HepG2 (cell line): Measurements from ENCODE around the gene SQSTM1. TPM values are rescaled to one million over a fixed set of nuclear protein-coding genes. Genes with fewer than 3 reads are reported as not detected.

Source experiments
- ARID4A ChIP-seq: sonication (generic); formaldehyde crosslinking; IDR thresholded peaks from 2 replicates; pipeline ENCODE4 v1.5.0; 2020; ENCODE audit warnings: mild to moderate bottlenecking, missing genetic modification reagents, borderline replicate concordance
- CENPT ChIP-seq: sonication (generic); formaldehyde crosslinking; IDR thresholded peaks from 2 replicates; pipeline ENCODE4 v1.8.0; 2022; ENCODE audit warnings: low read depth, mild to moderate bottlenecking, moderate library complexity, missing genetic modification reagents
- MLLT10 ChIP-seq: sonication (generic); formaldehyde crosslinking; IDR thresholded peaks from 2 replicates; pipeline ENCODE4 v1.4.0; 2020; ENCODE audit warnings: missing genetic modification reagents
- ZFP36 ChIP-seq: fragments of 150-350 bp; IDR thresholded peaks from 2 replicates; pipeline ENCODE4 v1.6.1; 2018; ENCODE audit warnings: borderline replicate concordance, low read length, low read depth; ENCODE audit not compliant: partially characterized antibody
- ZNF232 ChIP-seq: sonication (generic); formaldehyde crosslinking; IDR thresholded peaks from 2 replicates; pipeline ENCODE4 v1.4.0; 2020; ENCODE audit warnings: missing genetic modification reagents, borderline replicate concordance
- ZNF350 ChIP-seq: sonication (generic); formaldehyde crosslinking; IDR thresholded peaks from 2 replicates; pipeline ENCODE4 v1.4.0; 2020; ENCODE audit warnings: mild to moderate bottlenecking, low read depth, missing genetic modification reagents, borderline replicate concordance
- ZNF556 ChIP-seq: sonication (generic); formaldehyde crosslinking; IDR thresholded peaks from 2 replicates; pipeline ENCODE4 v1.4.0; 2020; ENCODE audit warnings: mild to moderate bottlenecking, missing genetic modification reagents, borderline replicate concordance
- ZNF562 ChIP-seq: sonication (generic); formaldehyde crosslinking; IDR thresholded peaks from 2 replicates; pipeline ENCODE4 v1.8.0; 2022; ENCODE audit warnings: missing genetic modification reagents, borderline replicate concordance
- ZNF777 ChIP-seq: sonication (generic); formaldehyde crosslinking; IDR thresholded peaks from 2 replicates; pipeline ENCODE4 v1.4.0; 2020; ENCODE audit warnings: missing genetic modification reagents
- polyA plus RNA-seq, 8 experiments: library from polyadenylated mRNA; depleted of rRNA in 3 of 8; stranded (reverse) in 7 of 8; unstranded in 1 of 8; fragments of >200 nt; fragmentation: Illumina TruSeq in 4 of 8; extraction: Trizol in 4 of 8; gene quantifications; 2 replicates each; pipeline versions ENCODE4 v1.2.1 to v1.2.3, GENCODE V29; 2011 to 2016; ENCODE audit warnings: low read depth in 4 of 8, missing spikeins in 1 of 8, mixed read lengths in 1 of 8; ENCODE audit not compliant: insufficient read depth in 1 of 8
- total RNA-seq, 5 experiments: library from RNA; depleted of rRNA; stranded (reverse); fragments of >200 nt; fragmentation: Illumina TruSeq; extraction: Trizol; gene quantifications; 2 replicates each; pipeline ENCODE4 v1.2.3, GENCODE V29; 2016; ENCODE audit warnings: low read depth in 1 of 5
- TF ChIP-seq, protein P1 (sequence below): sonication (generic); formaldehyde crosslinking; IDR thresholded peaks from 2 replicates; pipeline ENCODE4 v1.5.1; 2020; ENCODE audit warnings: mild to moderate bottlenecking, missing genetic modification reagents
- TF ChIP-seq, protein P2 (sequence below): IDR thresholded peaks from 2 replicates; pipeline ENCODE4 v1.6.1; 2016; ENCODE audit warnings: low read depth, missing genetic modification reagents, missing compliant biosample characterization
- TF ChIP-seq, protein P3 (sequence below): sonication (generic); formaldehyde crosslinking; conservative IDR thresholded peaks from 2 replicates; pipeline ENCODE4 v1.4.0; 2020; ENCODE audit warnings: missing genetic modification reagents

SQSTM1 gene
- total and polyA plus RNA-seq, 2 of the 13 experiments (the other 11 are each of a cell fraction or from before 2014, with no cell fraction given) = 90.9 to 160 TPM

GRCh38 chr5:179795863-179796833 is 24.6 kb upstream of the SQSTM1 start (continued):
- TF ChIP-seq, protein P1, sequence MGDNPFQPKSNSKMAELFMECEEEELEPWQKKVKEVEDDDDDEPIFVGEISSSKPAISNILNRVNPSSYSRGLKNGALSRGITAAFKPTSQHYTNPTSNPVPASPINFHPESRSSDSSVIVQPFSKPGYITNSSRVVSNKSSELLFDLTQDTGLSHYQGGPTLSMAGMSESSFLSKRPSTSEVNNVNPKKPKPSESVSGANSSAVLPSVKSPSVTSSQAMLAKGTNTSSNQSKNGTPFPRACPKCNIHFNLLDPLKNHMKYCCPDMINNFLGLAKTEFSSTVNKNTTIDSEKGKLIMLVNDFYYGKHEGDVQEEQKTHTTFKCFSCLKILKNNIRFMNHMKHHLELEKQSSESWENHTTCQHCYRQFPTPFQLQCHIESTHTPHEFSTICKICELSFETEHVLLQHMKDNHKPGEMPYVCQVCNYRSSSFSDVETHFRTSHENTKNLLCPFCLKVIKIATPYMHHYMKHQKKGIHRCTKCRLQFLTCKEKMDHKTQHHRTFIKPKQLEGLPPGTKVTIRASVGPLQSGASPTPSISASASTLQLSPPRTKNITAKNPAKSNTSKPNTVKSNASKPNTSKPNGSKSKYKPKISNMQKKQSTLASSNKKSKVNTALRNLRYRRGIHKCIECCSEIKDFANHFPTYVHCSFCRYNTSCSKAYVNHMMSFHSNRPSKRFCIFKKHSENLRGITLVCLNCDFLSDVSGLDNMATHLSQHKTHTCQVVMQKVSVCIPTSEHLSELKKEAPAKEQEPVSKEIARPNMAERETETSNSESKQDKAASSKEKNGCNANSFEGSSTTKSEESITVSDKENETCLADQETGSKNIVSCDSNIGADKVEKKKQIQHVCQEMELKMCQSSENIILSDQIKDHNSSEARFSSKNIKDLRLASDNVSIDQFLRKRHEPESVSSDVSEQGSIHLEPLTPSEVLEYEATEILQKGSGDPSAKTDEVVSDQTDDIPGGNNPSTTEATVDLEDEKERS = no peak
- TF ChIP-seq ZNF350 (CRISPR knock-in tag) (peak; percentile 75; the same call in 1 of the 2 replicates), ARID4A (CRISPR knock-in tag) (peak; percentile 42; the same call in 1 of the 2 replicates), MLLT10 (CRISPR knock-in tag) (no peak), ZFP36 (no peak), ZNF232 (CRISPR knock-in tag) (0 out of 2 replicates have a peak, but pooled peaks have one; percentile 35), CENPT (CRISPR knock-in tag) (0 out of 2 replicates have a peak, but pooled peaks have one; percentile 9), ZNF777 (CRISPR knock-in tag) (peak; percentile 81), ZNF556 (CRISPR knock-in tag) (peak; percentile 40; the same call in 1 of the 2 replicates), ZNF562 (CRISPR knock-in tag) (no peak)
- TF ChIP-seq, protein P2, sequence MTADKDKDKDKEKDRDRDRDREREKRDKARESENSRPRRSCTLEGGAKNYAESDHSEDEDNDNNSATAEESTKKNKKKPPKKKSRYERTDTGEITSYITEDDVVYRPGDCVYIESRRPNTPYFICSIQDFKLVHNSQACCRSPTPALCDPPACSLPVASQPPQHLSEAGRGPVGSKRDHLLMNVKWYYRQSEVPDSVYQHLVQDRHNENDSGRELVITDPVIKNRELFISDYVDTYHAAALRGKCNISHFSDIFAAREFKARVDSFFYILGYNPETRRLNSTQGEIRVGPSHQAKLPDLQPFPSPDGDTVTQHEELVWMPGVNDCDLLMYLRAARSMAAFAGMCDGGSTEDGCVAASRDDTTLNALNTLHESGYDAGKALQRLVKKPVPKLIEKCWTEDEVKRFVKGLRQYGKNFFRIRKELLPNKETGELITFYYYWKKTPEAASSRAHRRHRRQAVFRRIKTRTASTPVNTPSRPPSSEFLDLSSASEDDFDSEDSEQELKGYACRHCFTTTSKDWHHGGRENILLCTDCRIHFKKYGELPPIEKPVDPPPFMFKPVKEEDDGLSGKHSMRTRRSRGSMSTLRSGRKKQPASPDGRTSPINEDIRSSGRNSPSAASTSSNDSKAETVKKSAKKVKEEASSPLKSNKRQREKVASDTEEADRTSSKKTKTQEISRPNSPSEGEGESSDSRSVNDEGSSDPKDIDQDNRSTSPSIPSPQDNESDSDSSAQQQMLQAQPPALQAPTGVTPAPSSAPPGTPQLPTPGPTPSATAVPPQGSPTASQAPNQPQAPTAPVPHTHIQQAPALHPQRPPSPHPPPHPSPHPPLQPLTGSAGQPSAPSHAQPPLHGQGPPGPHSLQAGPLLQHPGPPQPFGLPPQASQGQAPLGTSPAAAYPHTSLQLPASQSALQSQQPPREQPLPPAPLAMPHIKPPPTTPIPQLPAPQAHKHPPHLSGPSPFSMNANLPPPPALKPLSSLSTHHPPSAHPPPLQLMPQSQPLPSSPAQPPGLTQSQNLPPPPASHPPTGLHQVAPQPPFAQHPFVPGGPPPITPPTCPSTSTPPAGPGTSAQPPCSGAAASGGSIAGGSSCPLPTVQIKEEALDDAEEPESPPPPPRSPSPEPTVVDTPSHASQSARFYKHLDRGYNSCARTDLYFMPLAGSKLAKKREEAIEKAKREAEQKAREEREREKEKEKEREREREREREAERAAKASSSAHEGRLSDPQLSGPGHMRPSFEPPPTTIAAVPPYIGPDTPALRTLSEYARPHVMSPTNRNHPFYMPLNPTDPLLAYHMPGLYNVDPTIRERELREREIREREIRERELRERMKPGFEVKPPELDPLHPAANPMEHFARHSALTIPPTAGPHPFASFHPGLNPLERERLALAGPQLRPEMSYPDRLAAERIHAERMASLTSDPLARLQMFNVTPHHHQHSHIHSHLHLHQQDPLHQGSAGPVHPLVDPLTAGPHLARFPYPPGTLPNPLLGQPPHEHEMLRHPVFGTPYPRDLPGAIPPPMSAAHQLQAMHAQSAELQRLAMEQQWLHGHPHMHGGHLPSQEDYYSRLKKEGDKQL (CRISPR knock-in tag) = 0 out of 2 replicates have a peak, but pooled peaks have one; percentile 39
- TF ChIP-seq, protein P3, sequence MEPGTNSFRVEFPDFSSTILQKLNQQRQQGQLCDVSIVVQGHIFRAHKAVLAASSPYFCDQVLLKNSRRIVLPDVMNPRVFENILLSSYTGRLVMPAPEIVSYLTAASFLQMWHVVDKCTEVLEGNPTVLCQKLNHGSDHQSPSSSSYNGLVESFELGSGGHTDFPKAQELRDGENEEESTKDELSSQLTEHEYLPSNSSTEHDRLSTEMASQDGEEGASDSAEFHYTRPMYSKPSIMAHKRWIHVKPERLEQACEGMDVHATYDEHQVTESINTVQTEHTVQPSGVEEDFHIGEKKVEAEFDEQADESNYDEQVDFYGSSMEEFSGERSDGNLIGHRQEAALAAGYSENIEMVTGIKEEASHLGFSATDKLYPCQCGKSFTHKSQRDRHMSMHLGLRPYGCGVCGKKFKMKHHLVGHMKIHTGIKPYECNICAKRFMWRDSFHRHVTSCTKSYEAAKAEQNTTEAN (CRISPR knock-in tag) = peak; percentile 19
